Forelimb muscle (tissue), 1 donor: ENCODE data around the gene ARHGAP18. TPM values are rescaled to one million over a fixed set of nuclear protein-coding genes. Genes with fewer than 3 reads are reported as not detected.
"Not testable (repeated sequence)": the region's sequence is repeated elsewhere in the genome, so short reads cannot be mapped to it uniquely, and the experiment has no call there.

ENCODE experiments used
- DNase-seq: peaks from one replicate; pipeline ENCODE4 v3.0.0-alpha.2; 2013; ENCODE audit warnings: low read depth
- polyA plus RNA-seq: library from polyadenylated mRNA; unstranded; fragments of 120-200 nt; gene quantifications from one replicate; pipeline ENCODE4 v1.2.1, GENCODE V29; 2013; ENCODE audit not compliant: insufficient read length

Gene ARHGAP18
- polyA plus RNA-seq, 1 donor: 14.1 TPM

DNA sequence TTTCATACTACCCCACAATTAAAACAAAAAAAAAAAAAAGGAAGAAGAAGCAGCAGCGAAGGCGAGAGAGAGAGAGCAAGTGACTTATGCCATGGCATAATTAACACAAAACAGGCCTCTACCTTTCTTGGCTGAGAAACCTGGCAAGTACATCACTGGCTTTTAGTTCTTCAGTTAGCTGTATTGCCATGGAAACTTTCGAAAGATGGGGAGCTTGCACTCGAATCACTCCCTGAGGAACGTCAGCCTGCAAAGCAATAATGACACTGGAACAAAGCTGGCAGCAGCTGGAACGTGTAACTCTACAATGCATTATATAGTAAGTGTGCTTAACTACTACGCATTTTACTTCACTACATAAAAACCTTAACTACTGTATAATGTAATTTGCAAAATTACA lies 126.1 kb downstream of the ARHGAP18 start:
- no peak for DNase-seq

DNA sequence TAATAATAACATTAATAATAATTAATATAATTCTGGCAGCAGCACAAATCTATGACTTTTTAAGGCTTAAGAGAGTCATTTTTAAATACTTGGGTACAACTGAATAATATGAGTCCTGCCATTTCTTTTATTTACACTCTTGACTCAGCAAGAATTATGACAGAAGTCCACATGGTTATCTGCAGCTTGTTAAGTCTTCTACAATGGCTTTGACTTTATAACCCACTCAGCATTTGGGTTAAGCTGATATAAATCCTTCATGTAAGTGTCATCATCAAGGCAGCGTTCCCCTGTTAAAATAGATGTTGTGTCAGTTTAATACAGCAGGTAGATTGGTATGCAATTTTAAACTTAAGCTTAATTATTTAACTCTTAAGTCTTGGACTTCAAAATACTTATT lies 131.7 kb downstream of the ARHGAP18 start:
- no peak for DNase-seq

DNA sequence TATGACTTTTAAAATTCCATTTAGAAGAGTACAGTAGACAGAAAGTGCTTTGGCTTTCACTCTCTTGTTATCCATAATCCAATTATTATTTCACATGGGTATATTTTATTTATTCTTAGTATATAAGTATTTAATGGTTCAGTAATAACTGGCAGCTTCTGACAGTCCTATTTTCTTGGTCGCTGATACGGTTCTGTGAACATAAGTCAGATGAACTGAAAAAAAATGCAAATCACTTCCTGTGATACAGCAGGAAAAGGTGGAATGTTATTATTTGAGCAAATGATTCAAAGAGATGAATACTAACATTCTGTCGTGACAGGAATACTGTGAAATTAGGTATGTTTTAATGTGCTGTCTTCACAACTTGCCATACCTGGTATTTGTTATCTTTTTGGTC lies 132.3 kb downstream of the ARHGAP18 start:
- no peak for DNase-seq

DNA sequence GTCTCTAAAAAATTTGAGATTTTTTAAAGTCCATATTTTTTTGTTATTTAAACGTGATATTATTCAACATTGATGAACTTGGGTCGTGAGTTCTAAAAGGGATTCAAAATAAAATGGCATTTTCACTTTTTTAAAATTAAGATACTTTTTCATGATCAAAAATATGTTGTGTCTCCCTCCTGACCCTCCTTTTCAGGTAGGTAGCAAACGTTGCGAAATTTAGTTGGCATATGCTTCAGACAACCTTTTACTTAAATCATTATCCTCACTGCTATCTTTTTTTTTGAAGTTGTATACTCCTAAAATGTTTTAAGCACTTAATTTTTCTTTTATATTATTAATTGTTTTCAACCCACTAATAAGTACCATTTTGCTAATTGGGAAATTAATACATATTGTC lies 133.5 kb downstream of the ARHGAP18 start:
- no peak for DNase-seq

- no peak for DNase-seq
These were observed 134.4 kb downstream of the ARHGAP18 start for GRCh38 chr6:129575378-129576118.

DNA sequence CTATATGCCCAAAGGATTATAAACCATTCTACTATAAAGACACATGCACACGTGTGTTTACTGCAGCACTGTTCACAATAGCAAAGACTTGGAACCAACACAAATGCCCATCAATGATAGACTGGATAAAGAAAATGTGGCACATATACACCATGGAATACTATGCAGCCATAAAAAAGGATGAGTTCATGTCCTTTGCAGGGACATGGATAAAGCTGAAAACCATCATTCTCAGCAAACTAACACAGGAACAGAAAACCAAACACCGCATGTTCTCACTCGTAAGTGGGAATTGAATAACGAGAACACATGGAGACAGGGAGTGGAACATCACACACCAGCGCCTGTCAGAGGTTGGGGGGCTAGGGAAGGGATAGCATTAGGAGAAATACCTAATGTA lies 135.4 kb downstream of the ARHGAP18 start:
- DNase-seq: not testable (repeated sequence)

- not testable (repeated sequence) for DNase-seq
These were observed 139.0 kb downstream of the ARHGAP18 start for GRCh38 chr6:129570929-129571328.

- no peak for DNase-seq
These were observed 142.0 kb downstream of the ARHGAP18 start for GRCh38 chr6:129568015-129568414.

GRCh38 chr6:129567374-129567773 lies 142.6 kb downstream of the ARHGAP18 start:
- no peak for DNase-seq

- DNase-seq: no peak
These were observed 144.2 kb downstream of the ARHGAP18 start for GRCh38 chr6:129565811-129566210.

- no peak for DNase-seq
These were observed 144.6 kb downstream of the ARHGAP18 start for GRCh38 chr6:129565366-129565765.

GRCh38 chr6:129558248-129558647 lies 151.7 kb downstream of the ARHGAP18 start:
- no peak for DNase-seq

DNA sequence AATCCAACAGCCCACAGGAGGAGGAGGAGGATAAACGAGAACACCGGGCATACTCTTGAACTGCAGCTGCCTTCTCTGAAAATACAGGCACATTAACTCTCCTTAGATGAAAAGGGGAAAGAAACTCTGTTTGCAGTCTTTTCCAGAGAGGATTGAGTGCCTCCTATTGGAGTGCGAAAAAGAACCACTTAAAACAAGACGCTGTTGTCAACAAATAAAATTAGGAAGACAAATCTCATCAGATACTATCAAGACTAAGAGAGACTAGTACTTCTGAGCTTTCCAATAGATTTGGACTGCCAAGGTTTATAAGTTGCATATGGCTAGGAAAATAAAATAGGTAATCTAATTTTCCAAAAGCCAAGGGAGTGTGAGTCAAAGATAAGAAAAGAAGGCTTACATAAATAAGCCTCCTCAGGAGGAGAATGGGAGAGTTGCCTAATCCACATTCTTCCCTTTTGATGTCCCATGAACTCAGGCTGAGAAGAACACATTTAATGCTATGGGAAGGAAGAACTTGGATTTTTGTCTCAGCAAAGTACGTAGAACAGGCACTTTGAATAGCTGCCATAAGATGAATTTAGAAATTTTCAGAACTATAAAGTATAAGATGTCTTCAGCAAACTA lies 154.7 kb downstream of the ARHGAP18 start:
- no peak for DNase-seq

DNA sequence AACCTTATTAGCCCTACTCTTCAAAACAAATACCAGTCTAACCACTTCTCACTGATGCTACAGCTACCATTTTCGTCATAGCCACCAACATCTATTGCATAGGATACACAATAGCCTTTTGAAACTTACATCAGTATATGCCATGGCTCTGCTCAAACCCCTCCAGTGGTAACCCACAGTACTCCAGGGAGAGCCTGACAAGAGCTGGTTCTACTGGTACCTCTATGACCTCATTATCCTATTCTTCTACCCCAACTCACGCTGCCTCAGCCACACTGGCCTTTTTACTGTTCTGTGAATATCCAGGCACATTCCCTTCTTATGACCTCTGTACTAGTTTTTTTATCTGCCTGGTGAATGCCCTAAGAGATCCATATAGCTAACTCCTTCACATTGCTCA lies 157.6 kb downstream of the ARHGAP18 start:
- DNase-seq: no peak

GRCh38 chr6:129551486-129551885 lies 158.5 kb downstream of the ARHGAP18 start:
- no peak for DNase-seq

DNA sequence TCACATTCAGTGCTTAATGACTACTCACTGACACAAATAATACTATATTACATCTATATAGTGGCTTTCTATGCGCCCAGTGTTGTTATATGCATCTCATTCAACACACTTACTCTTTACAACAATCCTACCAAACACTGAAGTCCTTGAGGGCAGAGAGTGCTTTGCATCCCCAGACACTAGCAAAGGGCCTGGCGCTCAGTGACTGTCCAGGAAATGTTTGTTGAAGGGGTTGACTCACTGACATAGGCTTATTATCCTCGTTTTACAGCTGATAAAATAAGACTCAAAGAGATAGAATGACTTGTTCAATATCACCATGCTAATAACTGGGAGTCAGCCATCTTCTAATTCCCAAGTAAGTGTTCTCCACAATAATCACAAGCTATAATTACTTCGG lies 163.3 kb downstream of the ARHGAP18 start:
- DNase-seq: no peak

GRCh38 chr6:129544892-129545612 lies 164.9 kb downstream of the ARHGAP18 start:
- DNase-seq: no peak

DNA sequence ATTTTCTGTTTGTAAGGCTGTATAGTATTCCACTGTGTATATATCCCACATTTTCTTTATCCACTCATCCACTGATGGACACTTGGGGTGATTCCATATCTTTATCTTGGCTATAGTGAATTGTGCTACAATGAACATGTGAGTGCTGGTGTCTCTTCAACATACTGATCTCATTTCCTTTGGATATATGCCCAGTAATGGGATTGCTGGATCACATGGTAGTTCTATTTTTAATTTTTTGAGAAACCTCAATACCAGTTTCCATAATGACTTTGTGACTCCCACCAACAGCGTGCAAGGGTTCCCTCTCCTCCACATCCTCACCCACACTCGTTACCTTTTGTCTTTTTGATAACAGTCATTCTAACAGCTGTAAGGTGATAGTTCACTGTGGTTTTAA lies 166.0 kb downstream of the ARHGAP18 start:
- no peak for DNase-seq

- no peak for DNase-seq
These were observed 167.3 kb downstream of the ARHGAP18 start for GRCh38 chr6:129542705-129543104.

DNA sequence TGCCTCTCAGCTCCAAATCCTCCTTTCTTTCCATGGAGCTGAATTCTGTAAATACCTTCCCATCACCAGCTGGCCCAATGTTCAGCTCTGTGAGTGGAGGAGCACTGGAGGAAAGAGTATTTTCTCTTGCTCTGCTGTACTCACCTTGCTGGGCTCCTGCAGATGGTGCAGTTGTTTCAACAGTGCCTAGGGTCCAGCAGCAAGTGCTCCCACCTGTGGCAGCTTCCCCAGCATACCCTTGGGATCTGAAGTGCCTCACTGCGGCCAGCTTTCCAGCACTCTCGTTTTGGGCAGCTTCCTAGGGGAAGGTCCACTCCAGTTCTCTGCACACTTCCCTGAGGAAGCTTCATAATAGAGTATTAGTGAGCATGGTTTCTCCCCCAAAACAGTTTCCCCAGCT lies 170.9 kb downstream of the ARHGAP18 start:
- no peak for DNase-seq

GRCh38 chr6:129536271-129536670 lies 173.7 kb downstream of the ARHGAP18 start:
- DNase-seq: no peak

GRCh38 chr6:129534926-129535325 lies 175.1 kb downstream of the ARHGAP18 start:
- no peak for DNase-seq
